Epithelial cell of proximal tubule (primary cell): ENCODE results near the gene SDHB. TPM values are rescaled to one million over a fixed set of nuclear protein-coding genes. Genes with fewer than 3 reads are reported as not detected.

Source experiments
- DNase-seq: peaks from one replicate; pipeline ENCODE4 v3.0.0-alpha.2; 2011; ENCODE audit warnings: low read depth
- H3K4me3 ChIP-seq: 2 replicates; pipeline ENCODE4 v1.5.1; 2011; ENCODE audit warnings: low read depth, mild to moderate bottlenecking, low read length
- CTCF ChIP-seq: conservative IDR thresholded peaks from 2 replicates; pipeline ENCODE4 v1.5.1; 2012; ENCODE audit warnings: low read depth, mild to moderate bottlenecking, low read length
- total RNA-seq: library from RNA; depleted of rRNA; stranded (reverse); fragments of >200 nt; gene quantifications from 2 replicates; pipeline ENCODE4 v1.2.3, GENCODE V29; 2015

The SDHB gene
- total RNA-seq, 1 donor from 2014 or later = 118 TPM

- no peak for TF ChIP-seq CTCF
- no peak overlapping the region for H3K4me3 ChIP-seq
- DNase-seq = no peak
Measured at GRCh38 chr1:16978139-16978538, 75.7 kb downstream of the SDHB start.

- no peak overlapping the region for H3K4me3 ChIP-seq
- TF ChIP-seq CTCF = no peak
Measured at GRCh38 chr1:16977377-16977776, 76.5 kb downstream of the SDHB start.

GRCh38 chr1:16976966-16977365, 76.9 kb downstream of the SDHB start:
- no peak for TF ChIP-seq CTCF
- DNase-seq = no peak

More at GRCh38 chr1:16977377-16977776, 76.5 kb downstream of the SDHB start:
- no peak for DNase-seq

GRCh38 chr1:16975838-16976237, 78.0 kb downstream of the SDHB start:
- no peak for TF ChIP-seq CTCF
- no peak overlapping the region for H3K4me3 ChIP-seq
- no peak for DNase-seq

More at GRCh38 chr1:16976966-16977365, 76.9 kb downstream of the SDHB start:
- no peak overlapping the region for H3K4me3 ChIP-seq

- H3K4me3 ChIP-seq = no peak overlapping the region
- no peak for TF ChIP-seq CTCF
- no peak for DNase-seq
Measured at GRCh38 chr1:16975211-16975610, 78.6 kb downstream of the SDHB start.

- no peak for TF ChIP-seq CTCF
- H3K4me3 ChIP-seq = no peak overlapping the region
Measured at GRCh38 chr1:16973215-16973614, 80.6 kb downstream of the SDHB start.

GRCh38 chr1:16972189-16972895, 81.5 kb downstream of the SDHB start:
- TF ChIP-seq CTCF = no peak
- DNase-seq = no peak
- H3K4me3 ChIP-seq = no peak overlapping the region

More at GRCh38 chr1:16973215-16973614, 80.6 kb downstream of the SDHB start:
- no peak for DNase-seq
